ENCODE data around the gene TNNI2. TPM values are rescaled to one million over a fixed set of nuclear protein-coding genes. Genes with fewer than 3 reads are reported as not detected.
"Not testable (repeated sequence)": the region's sequence is repeated elsewhere in the genome, so short reads cannot be mapped to it uniquely, and the experiment has no call there.

Gene TNNI2
- total and polyA plus RNA-seq, 10 of the 15 experiments (the other 5 are each of a cell fraction or from before 2014, with no cell fraction given), result 0.14 to 0.79 (median 0.37) TPM; not detected in 4

GRCh38 chr11:1873048-1873812 is 34.4 kb downstream of the TNNI2 start (continued):
- no peak for TF ChIP-seq USF2 (IDR thresholded peaks at IDR 0.05; ENCODE audit: borderline replicate concordance, low read depth, low read length)
- TF ChIP-seq, protein P1, sequence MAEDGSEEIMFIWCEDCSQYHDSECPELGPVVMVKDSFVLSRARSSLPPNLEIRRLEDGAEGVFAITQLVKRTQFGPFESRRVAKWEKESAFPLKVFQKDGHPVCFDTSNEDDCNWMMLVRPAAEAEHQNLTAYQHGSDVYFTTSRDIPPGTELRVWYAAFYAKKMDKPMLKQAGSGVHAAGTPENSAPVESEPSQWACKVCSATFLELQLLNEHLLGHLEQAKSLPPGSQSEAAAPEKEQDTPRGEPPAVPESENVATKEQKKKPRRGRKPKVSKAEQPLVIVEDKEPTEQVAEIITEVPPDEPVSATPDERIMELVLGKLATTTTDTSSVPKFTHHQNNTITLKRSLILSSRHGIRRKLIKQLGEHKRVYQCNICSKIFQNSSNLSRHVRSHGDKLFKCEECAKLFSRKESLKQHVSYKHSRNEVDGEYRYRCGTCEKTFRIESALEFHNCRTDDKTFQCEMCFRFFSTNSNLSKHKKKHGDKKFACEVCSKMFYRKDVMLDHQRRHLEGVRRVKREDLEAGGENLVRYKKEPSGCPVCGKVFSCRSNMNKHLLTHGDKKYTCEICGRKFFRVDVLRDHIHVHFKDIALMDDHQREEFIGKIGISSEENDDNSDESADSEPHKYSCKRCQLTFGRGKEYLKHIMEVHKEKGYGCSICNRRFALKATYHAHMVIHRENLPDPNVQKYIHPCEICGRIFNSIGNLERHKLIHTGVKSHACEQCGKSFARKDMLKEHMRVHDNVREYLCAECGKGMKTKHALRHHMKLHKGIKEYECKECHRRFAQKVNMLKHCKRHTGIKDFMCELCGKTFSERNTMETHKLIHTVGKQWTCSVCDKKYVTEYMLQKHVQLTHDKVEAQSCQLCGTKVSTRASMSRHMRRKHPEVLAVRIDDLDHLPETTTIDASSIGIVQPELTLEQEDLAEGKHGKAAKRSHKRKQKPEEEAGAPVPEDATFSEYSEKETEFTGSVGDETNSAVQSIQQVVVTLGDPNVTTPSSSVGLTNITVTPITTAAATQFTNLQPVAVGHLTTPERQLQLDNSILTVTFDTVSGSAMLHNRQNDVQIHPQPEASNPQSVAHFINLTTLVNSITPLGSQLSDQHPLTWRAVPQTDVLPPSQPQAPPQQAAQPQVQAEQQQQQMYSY (CRISPR knock-in tag; IDR thresholded peaks at IDR 0.05), result no peak
- no peak for TF ChIP-seq ZNF207 (IDR thresholded peaks at IDR 0.05; ENCODE audit: borderline replicate concordance)
- TF ChIP-seq CHD4 (IDR thresholded peaks at IDR 0.05), result no peak
- TF ChIP-seq RCOR1 (conservative IDR thresholded peaks at IDR 0.05; ENCODE audit: low read depth, low read length), result no peak
- TF ChIP-seq, protein P2, sequence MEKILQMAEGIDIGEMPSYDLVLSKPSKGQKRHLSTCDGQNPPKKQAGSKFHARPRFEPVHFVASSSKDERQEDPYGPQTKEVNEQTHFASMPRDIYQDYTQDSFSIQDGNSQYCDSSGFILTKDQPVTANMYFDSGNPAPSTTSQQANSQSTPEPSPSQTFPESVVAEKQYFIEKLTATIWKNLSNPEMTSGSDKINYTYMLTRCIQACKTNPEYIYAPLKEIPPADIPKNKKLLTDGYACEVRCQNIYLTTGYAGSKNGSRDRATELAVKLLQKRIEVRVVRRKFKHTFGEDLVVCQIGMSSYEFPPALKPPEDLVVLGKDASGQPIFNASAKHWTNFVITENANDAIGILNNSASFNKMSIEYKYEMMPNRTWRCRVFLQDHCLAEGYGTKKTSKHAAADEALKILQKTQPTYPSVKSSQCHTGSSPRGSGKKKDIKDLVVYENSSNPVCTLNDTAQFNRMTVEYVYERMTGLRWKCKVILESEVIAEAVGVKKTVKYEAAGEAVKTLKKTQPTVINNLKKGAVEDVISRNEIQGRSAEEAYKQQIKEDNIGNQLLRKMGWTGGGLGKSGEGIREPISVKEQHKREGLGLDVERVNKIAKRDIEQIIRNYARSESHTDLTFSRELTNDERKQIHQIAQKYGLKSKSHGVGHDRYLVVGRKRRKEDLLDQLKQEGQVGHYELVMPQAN (conservative IDR thresholded peaks at IDR 0.05), result no peak
- no peak for TF ChIP-seq EP300 (IDR thresholded peaks at IDR 0.05; ENCODE audit: borderline replicate concordance in 1 of 2, control insufficient read depth in 1 of 2, low read depth in 2 of 2, low read length in 2 of 2)
- no peak for TF ChIP-seq SREBF1 (IDR thresholded peaks at IDR 0.05; ENCODE audit: low read length)
- no peak for TF ChIP-seq WRNIP1 (IDR thresholded peaks at IDR 0.05; ENCODE audit: borderline replicate concordance, low read depth, low read length)
- TF ChIP-seq GABPA (IDR thresholded peaks at IDR 0.05; ENCODE audit: low read depth), result no peak
- no peak for TF ChIP-seq E2F8 (IDR thresholded peaks at IDR 0.05; ENCODE audit: low read depth, partially characterized antibody)
- no peak for TF ChIP-seq YY1 (IDR thresholded peaks at IDR 0.05; ENCODE audit: low read depth, low read length)

DNA sequence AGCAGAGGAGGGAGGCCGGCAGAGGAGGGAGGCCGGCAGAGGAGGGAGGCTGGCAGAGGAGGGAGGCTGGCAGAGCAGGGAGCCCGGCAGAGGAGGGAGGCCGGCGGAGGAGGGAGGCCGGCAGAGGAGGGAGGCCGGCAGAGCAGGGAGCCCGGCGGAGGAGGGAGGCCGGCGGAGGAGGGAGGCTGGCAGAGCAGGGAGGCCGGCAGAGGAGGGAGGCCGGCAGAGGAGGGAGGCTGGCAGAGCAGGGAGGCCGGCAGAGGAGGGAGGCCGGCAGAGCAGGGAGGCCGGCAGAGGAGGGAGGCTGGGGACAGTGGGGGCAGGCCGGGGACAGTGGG is 35.0 kb downstream of the TNNI2 start:
- intact Hi-C loops (cut with micrococcal nuclease; ENCODE audit: unreplicated experiment); H3K36me3 ChIP-seq (ENCODE audit: control insufficient read depth in 2 of 2, insufficient read depth in 2 of 2, low read length in 1 of 2); SMC1A ChIA-PET (ENCODE audit: uncharacterized antibody, unreplicated experiment); H3K27ac ChIP-seq (ENCODE audit: control insufficient read depth, insufficient read depth); ATAC-seq; H3K4me3 ChIP-seq; DNase-seq (ENCODE audit: low read depth, low spot score); H3K27me3 ChIP-seq (replicated peaks in 1 of 2; ENCODE audit: control insufficient read depth in 2 of 2, insufficient read depth in 2 of 2, low read length in 1 of 2); H3K79me2 ChIP-seq (ENCODE audit: control insufficient read depth, insufficient read depth, low read length); H2AFZ ChIP-seq (ENCODE audit: control insufficient read depth, low read depth, low read length); in situ Hi-C loops (cut with MboI); H3K9ac ChIP-seq (ENCODE audit: control insufficient read depth, insufficient read depth, low read length); BruUV-seq (replicated peaks); RAD21 ChIA-PET (ENCODE audit: unreplicated experiment); POLR2A ChIA-PET; CTCF ChIA-PET; H3K4me1 ChIP-seq (ENCODE audit: control insufficient read depth, insufficient read depth, low read length); FAIRE-seq; H3K9me3 ChIP-seq (replicated peaks; ENCODE audit: control insufficient read depth, insufficient read depth, low read length); H4K20me1 ChIP-seq (ENCODE audit: control insufficient read depth, insufficient read depth); H3K4me2 ChIP-seq (ENCODE audit: control insufficient read depth, insufficient read depth): not testable (repeated sequence)
- WGBS (ENCODE audit: insufficient coverage, insufficient replicate concordance, low lambda C conversion rate, missing lambda C conversion rate), result no CpG with 5 or more reads among the region's 17 CpGs
